ENCODE results near the gene LRSAM1. TPM values are rescaled to one million over a fixed set of nuclear protein-coding genes. Genes with fewer than 3 reads are reported as not detected.

Gene LRSAM1
- total and polyA plus RNA-seq, 2 donors from 2014 or later = 15.8 to 24.6 TPM

GRCh38 chr9:127407492-127407843 is 43.8 kb upstream of the LRSAM1 start:
- no peak for DNase-seq
- intact Hi-C loops (cut with DNase I) = no loop called here
- FAIRE-seq = no peak
- Histone ChIP-seq H3K36me3 (ENCODE audit: control insufficient read depth in 2 of 3, insufficient read depth in 3 of 3, low read length in 3 of 3) (peaks cover 0 to 20% (median 13%) of the 10 kb centered on the region in 3 donors), H3K4me3 (ENCODE audit: low read length in 3 of 3) (no peak overlapping the region), H3K9ac (ENCODE audit: low read length in 3 of 3) (no peak overlapping the region), H3K27ac (ENCODE audit: low read depth in 2 of 2, low read length in 2 of 2) (no peak overlapping the region), H3K4me1 (ENCODE audit: control insufficient read depth in 2 of 3, insufficient read depth in 2 of 3, low read depth in 1 of 3, low read length in 3 of 3) (no peaks in the 10 kb centered on the region), H3K27me3 (ENCODE audit: control insufficient read depth, insufficient read depth, low read length) (no peaks in the 10 kb centered on the region), H3K9me3 (ENCODE audit: control insufficient read depth in 2 of 3, insufficient read depth in 1 of 3, low read length in 3 of 3) (no peaks in the 10 kb centered on the region)
- TF ChIP-seq, protein P1, sequence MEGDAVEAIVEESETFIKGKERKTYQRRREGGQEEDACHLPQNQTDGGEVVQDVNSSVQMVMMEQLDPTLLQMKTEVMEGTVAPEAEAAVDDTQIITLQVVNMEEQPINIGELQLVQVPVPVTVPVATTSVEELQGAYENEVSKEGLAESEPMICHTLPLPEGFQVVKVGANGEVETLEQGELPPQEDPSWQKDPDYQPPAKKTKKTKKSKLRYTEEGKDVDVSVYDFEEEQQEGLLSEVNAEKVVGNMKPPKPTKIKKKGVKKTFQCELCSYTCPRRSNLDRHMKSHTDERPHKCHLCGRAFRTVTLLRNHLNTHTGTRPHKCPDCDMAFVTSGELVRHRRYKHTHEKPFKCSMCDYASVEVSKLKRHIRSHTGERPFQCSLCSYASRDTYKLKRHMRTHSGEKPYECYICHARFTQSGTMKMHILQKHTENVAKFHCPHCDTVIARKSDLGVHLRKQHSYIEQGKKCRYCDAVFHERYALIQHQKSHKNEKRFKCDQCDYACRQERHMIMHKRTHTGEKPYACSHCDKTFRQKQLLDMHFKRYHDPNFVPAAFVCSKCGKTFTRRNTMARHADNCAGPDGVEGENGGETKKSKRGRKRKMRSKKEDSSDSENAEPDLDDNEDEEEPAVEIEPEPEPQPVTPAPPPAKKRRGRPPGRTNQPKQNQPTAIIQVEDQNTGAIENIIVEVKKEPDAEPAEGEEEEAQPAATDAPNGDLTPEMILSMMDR (IDR thresholded peaks at IDR 0.05; ENCODE audit: borderline replicate concordance, extremely low read depth, insufficient read depth) = no peak

- Histone ChIP-seq H3K4me1 (ENCODE audit: control insufficient read depth in 2 of 3, insufficient read depth in 2 of 3, low read depth in 1 of 3, low read length in 3 of 3) (no peaks in the 10 kb centered on the region), H3K4me3 (ENCODE audit: low read length in 3 of 3) (no peak overlapping the region), H3K27ac (ENCODE audit: low read depth in 2 of 2, low read length in 2 of 2) (no peak overlapping the region), H3K9me3 (ENCODE audit: control insufficient read depth in 2 of 3, insufficient read depth in 1 of 3, low read length in 3 of 3) (no peaks in the 10 kb centered on the region), H3K36me3 (ENCODE audit: control insufficient read depth in 2 of 3, insufficient read depth in 3 of 3, low read length in 3 of 3) (peaks cover 0 to 4% (median 0%) of the 10 kb centered on the region in 3 donors), H3K27me3 (ENCODE audit: control insufficient read depth, insufficient read depth, low read length) (no peaks in the 10 kb centered on the region), H3K9ac (ENCODE audit: low read length in 3 of 3) (no peak overlapping the region)
- FAIRE-seq (no peak), DNase-seq (no peak)
- intact Hi-C loops (cut with DNase I) = no loop called here
- TF ChIP-seq, protein P1 (IDR thresholded peaks at IDR 0.05; ENCODE audit: borderline replicate concordance, extremely low read depth, insufficient read depth) = no peak
Observed at GRCh38 chr9:127411122-127411521, 40.2 kb upstream of the LRSAM1 start.

GRCh38 chr9:127415141-127415540 is 36.2 kb upstream of the LRSAM1 start:
- TF ChIP-seq, protein P1 (IDR thresholded peaks at IDR 0.05; ENCODE audit: borderline replicate concordance, extremely low read depth, insufficient read depth) = no peak
- intact Hi-C loops (cut with DNase I) = no loop called here
- H3K27ac ChIP-seq (ENCODE audit: low read depth in 2 of 2, low read length in 2 of 2) = no peak overlapping the region
- no peak overlapping the region for H3K4me3 ChIP-seq (ENCODE audit: low read length in 3 of 3)
- no peaks in the 10 kb centered on the region for H3K27me3 ChIP-seq (ENCODE audit: control insufficient read depth, insufficient read depth, low read length)
- no peaks in the 10 kb centered on the region for H3K36me3 ChIP-seq (ENCODE audit: control insufficient read depth in 2 of 3, insufficient read depth in 3 of 3, low read length in 3 of 3)
- DNase-seq = no peak
- H3K9ac ChIP-seq (ENCODE audit: low read length in 3 of 3) = no peak overlapping the region
- H3K4me1 ChIP-seq (ENCODE audit: control insufficient read depth in 2 of 3, insufficient read depth in 2 of 3, low read depth in 1 of 3, low read length in 3 of 3) = peaks cover 0 to 2% (median 0%) of the 10 kb centered on the region in 3 donors
- H3K9me3 ChIP-seq (ENCODE audit: control insufficient read depth in 2 of 3, insufficient read depth in 1 of 3, low read length in 3 of 3) = no peaks in the 10 kb centered on the region
- no peak for FAIRE-seq

DNA sequence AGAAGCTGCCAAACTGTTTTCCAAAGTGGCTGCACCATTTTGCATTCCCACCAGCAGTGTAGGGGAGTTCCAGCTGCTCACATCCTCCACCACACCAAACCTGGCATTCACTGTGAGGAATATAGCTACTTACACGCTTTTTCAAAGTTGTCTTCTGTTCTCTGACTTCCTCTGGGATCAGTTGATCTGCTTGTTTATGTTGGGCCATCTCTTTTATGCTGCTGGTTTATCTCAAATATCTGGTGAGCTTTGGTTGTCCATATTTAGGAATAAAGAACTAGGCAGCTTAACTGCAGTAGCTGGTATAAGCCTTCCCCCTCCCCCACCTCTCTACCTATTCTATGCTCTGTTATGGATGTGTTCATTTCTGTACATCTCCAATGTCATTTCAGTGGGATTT is 35.7 kb upstream of the LRSAM1 start:
- H3K4me1 ChIP-seq (ENCODE audit: control insufficient read depth in 2 of 3, insufficient read depth in 2 of 3, low read depth in 1 of 3, low read length in 3 of 3) = peaks cover 0 to 2% (median 0%) of the 10 kb centered on the region in 3 donors
- FAIRE-seq = no peak
- no peak overlapping the region for H3K27ac ChIP-seq (ENCODE audit: low read depth in 2 of 2, low read length in 2 of 2)

More for the DNA sequence above, 35.7 kb upstream of the LRSAM1 start:
- intact Hi-C loops (cut with DNase I) = no loop called here
- Histone ChIP-seq H3K9me3 (ENCODE audit: control insufficient read depth in 2 of 3, insufficient read depth in 1 of 3, low read length in 3 of 3) (no peaks in the 10 kb centered on the region), H3K27me3 (ENCODE audit: control insufficient read depth, insufficient read depth, low read length) (no peaks in the 10 kb centered on the region), H3K4me3 (ENCODE audit: low read length in 3 of 3) (no peak overlapping the region), H3K36me3 (ENCODE audit: control insufficient read depth in 2 of 3, insufficient read depth in 3 of 3, low read length in 3 of 3) (no peaks in the 10 kb centered on the region), H3K9ac (ENCODE audit: low read length in 3 of 3) (no peak overlapping the region)
- DNase-seq = no peak
- TF ChIP-seq, protein P1 (IDR thresholded peaks at IDR 0.05; ENCODE audit: borderline replicate concordance, extremely low read depth, insufficient read depth) = no peak

Measured in kidney (tissue), 14 donors.